Tibial nerve (tissue), 4 donors: ENCODE data around the gene MRTFA.
A peak's percentile ranks its signal among the peaks of the same experiment; 100 is the strongest.

ENCODE experiments used
- CTCF ChIP-seq, 5 experiments: fragments of 200-600 bp in 3 of 5; fragments of 450-650 bp in 2 of 5; sonication (generic) in 3 of 5; IDR thresholded peaks; one replicate each; pipeline ENCODE4 v1.5.1; 2016 to 2019; ENCODE audit warnings: antibody characterized with exemption in 5 of 5, mild to moderate bottlenecking in 3 of 5, moderate library complexity in 2 of 5
- EP300 ChIP-seq, 2 donors: sonication (generic); formaldehyde crosslinking; IDR thresholded peaks; one replicate each; pipeline ENCODE4 v1.6.1; 2017; ENCODE audit warnings: antibody characterized with exemption in 2 of 2, mild to moderate bottlenecking in 1 of 2
- POLR2A ChIP-seq, 2 donors: fragments of 450-650 bp; IDR thresholded peaks; one replicate each; pipeline ENCODE4 v1.6.1; 2017; ENCODE audit warnings: antibody characterized with exemption in 2 of 2, mild to moderate bottlenecking in 2 of 2, moderate library complexity in 2 of 2

GRCh38 chr22:40666151-40666848 lies 29.8 kb upstream of the MRTFA start:
- TF ChIP-seq CTCF (IDR thresholded peaks at IDR 0.05), result no peak
- no peak for TF ChIP-seq POLR2A (IDR thresholded peaks at IDR 0.05)
- TF ChIP-seq EP300 (IDR thresholded peaks at IDR 0.05), result peak in 1 of 2 donors; percentile 28
